GM10847 (cell line): ENCODE data around the gene LPA.

Experiments used
- POLR2A ChIP-seq: IDR thresholded peaks from 2 replicates; pipeline ENCODE4 v1.6.1; 2011; ENCODE audit not compliant: insufficient read length; ENCODE audit errors: extremely low read depth

Gene LPA

GRCh38 chr6:160662429-160662828, 1.6 kb downstream of the LPA start:
- no peak for TF ChIP-seq POLR2A

- no peak for TF ChIP-seq POLR2A
Observed at GRCh38 chr6:160661216-160661615, 2.9 kb downstream of the LPA start.

- TF ChIP-seq POLR2A = no peak
Observed at GRCh38 chr6:160659562-160659961, 4.5 kb downstream of the LPA start.

GRCh38 chr6:160634706-160635105, 29.4 kb downstream of the LPA start:
- TF ChIP-seq POLR2A = no peak

- TF ChIP-seq POLR2A = no peak
Observed at GRCh38 chr6:160595838-160596832, 67.9 kb downstream of the LPA start.

- no peak for TF ChIP-seq POLR2A
Observed at GRCh38 chr6:160586374-160586773, 77.7 kb downstream of the LPA start.

- no peak for TF ChIP-seq POLR2A
Observed at GRCh38 chr6:160583794-160584193, 80.3 kb downstream of the LPA start.

GRCh38 chr6:160581406-160581805, 82.7 kb downstream of the LPA start:
- no peak for TF ChIP-seq POLR2A

GRCh38 chr6:160573943-160574342, 90.1 kb downstream of the LPA start:
- TF ChIP-seq POLR2A = no peak

GRCh38 chr6:160544802-160545201, 119.3 kb downstream of the LPA start:
- TF ChIP-seq POLR2A = no peak

- no peak for TF ChIP-seq POLR2A
Observed at GRCh38 chr6:160535270-160535669, 128.8 kb downstream of the LPA start.

- TF ChIP-seq POLR2A = no peak
Observed at GRCh38 chr6:160534050-160534696, 129.9 kb downstream of the LPA start.

- no peak for TF ChIP-seq POLR2A
Observed at GRCh38 chr6:160532315-160532714, 131.8 kb downstream of the LPA start.

GRCh38 chr6:160531826-160532225, 132.2 kb downstream of the LPA start:
- TF ChIP-seq POLR2A = no peak

GRCh38 chr6:160523223-160523622, 140.9 kb downstream of the LPA start:
- TF ChIP-seq POLR2A = no peak
